ENCODE data around the gene E2F6.

Gene E2F6

GRCh38 chr2:11465110-11465484 lies 864 bp downstream of the E2F6 start:
- in situ Hi-C loops (cut with MboI; ENCODE audit: low sequenced_read_pairs): no loop called here

GRCh38 chr2:11459816-11460215 lies 6.1 kb downstream of the E2F6 start:
- in situ Hi-C loops (cut with MboI; ENCODE audit: low sequenced_read_pairs): no loop called here

- in situ Hi-C loops (cut with MboI; ENCODE audit: low sequenced_read_pairs): no loop called here
These were observed 7.2 kb downstream of the E2F6 start for GRCh38 chr2:11458753-11459152.

GRCh38 chr2:11457935-11458334 lies 8.0 kb downstream of the E2F6 start:
- in situ Hi-C loops (cut with MboI; ENCODE audit: low sequenced_read_pairs): no loop called here

GRCh38 chr2:11456251-11456650 lies 9.7 kb downstream of the E2F6 start:
- in situ Hi-C loops (cut with MboI; ENCODE audit: low sequenced_read_pairs): no loop called here

GRCh38 chr2:11454824-11455223 lies 11.1 kb downstream of the E2F6 start:
- in situ Hi-C loops (cut with MboI; ENCODE audit: low sequenced_read_pairs): no loop called here

- in situ Hi-C loops (cut with MboI; ENCODE audit: low sequenced_read_pairs): no loop called here
These were observed 15.2 kb downstream of the E2F6 start for GRCh38 chr2:11450791-11451190.

GRCh38 chr2:11446733-11447248 lies 19.2 kb downstream of the E2F6 start:
- in situ Hi-C loops (cut with MboI; ENCODE audit: low sequenced_read_pairs): no loop called here

GRCh38 chr2:11444737-11445136 lies 21.2 kb downstream of the E2F6 start:
- in situ Hi-C loops (cut with MboI; ENCODE audit: low sequenced_read_pairs): no loop called here

- in situ Hi-C loops (cut with MboI; ENCODE audit: low sequenced_read_pairs): no loop called here
These were observed 27.3 kb downstream of the E2F6 start for GRCh38 chr2:11438555-11439080.

GRCh38 chr2:11437602-11438001 lies 28.4 kb downstream of the E2F6 start:
- in situ Hi-C loops (cut with MboI; ENCODE audit: low sequenced_read_pairs): no loop called here

- in situ Hi-C loops (cut with MboI; ENCODE audit: low sequenced_read_pairs): no loop called here
These were observed 30.9 kb downstream of the E2F6 start for GRCh38 chr2:11435036-11435435.

- in situ Hi-C loops (cut with MboI; ENCODE audit: low sequenced_read_pairs): no loop called here
These were observed 31.5 kb downstream of the E2F6 start for GRCh38 chr2:11434443-11434842.

- in situ Hi-C loops (cut with MboI; ENCODE audit: low sequenced_read_pairs): no loop called here
These were observed 32.1 kb downstream of the E2F6 start for GRCh38 chr2:11433822-11434221.

GRCh38 chr2:11430729-11431128 lies 35.2 kb downstream of the E2F6 start:
- in situ Hi-C loops (cut with MboI; ENCODE audit: low sequenced_read_pairs): no loop called here

GRCh38 chr2:11427224-11427623 lies 38.7 kb downstream of the E2F6 start:
- in situ Hi-C loops (cut with MboI; ENCODE audit: low sequenced_read_pairs): no loop called here

- in situ Hi-C loops (cut with MboI; ENCODE audit: low sequenced_read_pairs): loop anchor here (25.0 kb wide), 1 partner anchor 586 kb away; no protein-coding TSS in a partner anchor
These were observed 43.0 kb downstream of the E2F6 start for GRCh38 chr2:11422901-11423435.

- in situ Hi-C loops (cut with MboI; ENCODE audit: low sequenced_read_pairs): loop anchor here (25.0 kb wide), 1 partner anchor 585 kb away; no protein-coding TSS in a partner anchor
These were observed 43.5 kb downstream of the E2F6 start for GRCh38 chr2:11422491-11422865.

- in situ Hi-C loops (cut with MboI; ENCODE audit: low sequenced_read_pairs): loop anchor here (25.0 kb wide), 1 partner anchor 585 kb away; no protein-coding TSS in a partner anchor
These were observed 44.0 kb downstream of the E2F6 start for GRCh38 chr2:11421863-11422490.

- in situ Hi-C loops (cut with MboI; ENCODE audit: low sequenced_read_pairs): loop anchor here (25.0 kb wide), 1 partner anchor 583 kb away; no protein-coding TSS in a partner anchor
These were observed 45.3 kb downstream of the E2F6 start for GRCh38 chr2:11420671-11421070.

GRCh38 chr2:11420190-11420589 lies 45.8 kb downstream of the E2F6 start:
- in situ Hi-C loops (cut with MboI; ENCODE audit: low sequenced_read_pairs): loop anchor here (25.0 kb wide), 1 partner anchor 583 kb away; no protein-coding TSS in a partner anchor

- in situ Hi-C loops (cut with MboI; ENCODE audit: low sequenced_read_pairs): loop anchor here (10.0 to 25.0 kb wide), 2 partner anchors 285 to 582 kb away; a partner anchor contains a TSS
These were observed 46.2 kb downstream of the E2F6 start for GRCh38 chr2:11419781-11420180.

All from HL-60/S4 (cell line).